HEK293 (cell line): Measurements from ENCODE around the gene EEFSEC.

ENCODE experiments used
- CTCF ChIA-PET: fragments of 350-600 bp; formaldehyde crosslinking; extraction: SDS; loops from one replicate; lab custom pipeline; 2021; ENCODE audit warnings: antibody characterized with exemption; lab: Yijun Ruan, JAX
- POLR2A ChIA-PET: fragments of 300-600 bp; formaldehyde crosslinking; extraction: SDS; loops from one replicate; lab custom pipeline; 2020; ENCODE audit warnings: antibody characterized with exemption, inconsistent platforms; lab: Yijun Ruan, JAX
- H3K27ac ChIP-seq: fragments of 200-500 bp; sonication (Bioruptor generic); 2 replicates; pipeline ENCODE4 v1.5.1; 2014; ENCODE audit warnings: low read depth, low read length, control low read depth, inconsistent platforms; ENCODE audit errors: extremely low read depth
- H3K36me3 ChIP-seq, 2 experiments: fragments of 200-500 bp in 1 of 2; sonication (Bioruptor generic) in 1 of 2; 1 replicate in 1 of 2; 2 replicates in 1 of 2; pipeline ENCODE4 v1.5.1; 2014 to 2017; ENCODE audit warnings: inconsistent platforms in 2 of 2, low read length in 2 of 2; ENCODE audit not compliant: control insufficient read depth in 2 of 2, insufficient read depth in 1 of 2
- H3K4me1 ChIP-seq: fragments of 200-500 bp; sonication (Bioruptor generic); 2 replicates; pipeline ENCODE4 v1.5.1; 2014; ENCODE audit warnings: mild to moderate bottlenecking, low read length, inconsistent platforms; ENCODE audit not compliant: control insufficient read depth, insufficient read depth
- H3K4me3 ChIP-seq: 2 replicates; pipeline ENCODE4 v1.5.1; 2011; ENCODE audit warnings: low read depth, mild to moderate bottlenecking, control low read depth, low read length, moderate library complexity
- H3K9me3 ChIP-seq: fragments of 200-500 bp; sonication (Bioruptor generic); 2 replicates; pipeline ENCODE4 v1.5.1; 2014; ENCODE audit warnings: low read depth, low read length, inconsistent platforms; ENCODE audit not compliant: control insufficient read depth, insufficient read depth
- GLI2 ChIP-seq: fragments of 450-650 bp; formaldehyde crosslinking; IDR thresholded peaks from 2 replicates; pipeline ENCODE4; 2017; ENCODE audit warnings: missing biosample characterization, missing genetic modification characterization, low read depth, borderline replicate concordance
- HIC1 ChIP-seq: fragments of 450-650 bp; formaldehyde crosslinking; IDR thresholded peaks from 2 replicates; pipeline ENCODE4 v1.5.1; 2016; ENCODE audit warnings: missing biosample characterization, missing genetic modification characterization
- MYNN ChIP-seq: fragments of 450-650 bp; formaldehyde crosslinking; IDR thresholded peaks from 2 replicates; pipeline ENCODE4 v1.5.1; 2016; ENCODE audit warnings: missing biosample characterization, missing genetic modification characterization, borderline replicate concordance
- PRDM1 ChIP-seq: fragments of 450-650 bp; formaldehyde crosslinking; IDR thresholded peaks from 2 replicates; pipeline ENCODE4; 2016; ENCODE audit warnings: missing biosample characterization, missing genetic modification characterization
- SCRT2 ChIP-seq: fragments of 450-650 bp; formaldehyde crosslinking; IDR thresholded peaks from 2 replicates; pipeline ENCODE4 v1.5.1; 2016; ENCODE audit warnings: missing biosample characterization, missing genetic modification characterization
- WT1 ChIP-seq: fragments of 450-650 bp; formaldehyde crosslinking; IDR thresholded peaks from 2 replicates; pipeline ENCODE4 v1.5.1; 2016; ENCODE audit warnings: missing biosample characterization, missing genetic modification characterization
- ZNF121 ChIP-seq: fragments of 450-650 bp; formaldehyde crosslinking; IDR thresholded peaks from 2 replicates; pipeline ENCODE4 v1.5.1; 2016; ENCODE audit warnings: missing biosample characterization, missing genetic modification characterization
- ZNF211 ChIP-seq: fragments of 450-650 bp; formaldehyde crosslinking; IDR thresholded peaks from 2 replicates; pipeline ENCODE4 v1.5.1; 2016; ENCODE audit warnings: low read depth, missing biosample characterization, missing genetic modification characterization
- ZNF221 ChIP-seq: fragments of 450-650 bp; formaldehyde crosslinking; IDR thresholded peaks from 2 replicates; pipeline ENCODE4 v1.5.1; 2017; ENCODE audit warnings: missing biosample characterization, missing genetic modification characterization, borderline replicate concordance
- ZNF248 ChIP-seq: fragments of 450-650 bp; formaldehyde crosslinking; IDR thresholded peaks from 2 replicates; pipeline ENCODE4 v1.5.1; 2017; ENCODE audit warnings: missing biosample characterization, missing genetic modification characterization
- ZNF292 ChIP-seq: fragments of 450-650 bp; formaldehyde crosslinking; IDR thresholded peaks from 2 replicates; pipeline ENCODE4 v1.5.1; 2016; ENCODE audit warnings: low read depth, missing biosample characterization, missing genetic modification characterization, borderline replicate concordance
- ZNF449 ChIP-seq: fragments of 450-650 bp; formaldehyde crosslinking; IDR thresholded peaks from 2 replicates; pipeline ENCODE4 v1.5.1; 2017; ENCODE audit warnings: missing biosample characterization, mild to moderate bottlenecking, missing genetic modification characterization, moderate library complexity
- ZNF518A ChIP-seq: fragments of 450-650 bp; formaldehyde crosslinking; conservative IDR thresholded peaks from 2 replicates; pipeline ENCODE4 v1.5.1; 2016; ENCODE audit warnings: low read depth, missing biosample characterization, missing genetic modification characterization
- ZNF610 ChIP-seq: fragments of 450-650 bp; formaldehyde crosslinking; IDR thresholded peaks from 2 replicates; pipeline ENCODE4 v1.5.1; 2016; ENCODE audit warnings: missing biosample characterization, missing genetic modification characterization, borderline replicate concordance
- ZNF768 ChIP-seq: fragments of 450-650 bp; formaldehyde crosslinking; IDR thresholded peaks from 2 replicates; pipeline ENCODE4 v1.5.1; 2018; ENCODE audit warnings: missing biosample characterization, mild to moderate bottlenecking, missing genetic modification characterization

The EEFSEC gene

GRCh38 chr3:128360705-128361271 lies 207.5 kb downstream of the EEFSEC start:
- CTCF ChIA-PET, result interaction anchor here (0.6 kb wide), 1 partner anchor 122 kb away, joined by 3 read pairs; no protein-coding TSS in a partner anchor
- TF ChIP-seq GLI2 (tag by site-specific recombination) (no peak), SCRT2 (tag by site-specific recombination) (no peak), ZNF518A (no peak), MYNN (tag by site-specific recombination) (no peak), ZNF292 (tag by site-specific recombination) (no peak), PRDM1 (tag by site-specific recombination) (no peak), ZNF248 (tag by site-specific recombination) (no peak), ZNF610 (no peak), ZNF221 (tag by site-specific recombination) (no peak), ZNF211 (no peak), HIC1 (tag by site-specific recombination) (no peak), ZNF768 (tag by site-specific recombination) (no peak), ZNF121 (tag by site-specific recombination) (no peak), ZNF449 (no peak), WT1 (no peak)
- TF ChIP-seq, all 188 proteins: peak for 0
- Histone ChIP-seq H3K4me1 (no peaks in the 10 kb centered on the region), H3K4me3 (no peak overlapping the region), H3K36me3 (peaks cover 0 to 3% of the 10 kb centered on the region in 2 experiments; a peak in 1 of 3 replicates), H3K27ac (no peak overlapping the region), H3K9me3 (no peaks in the 10 kb centered on the region)
- POLR2A ChIA-PET, result no interaction called here
